HG02763 (cell line): ENCODE results near the gene ALDOA.
"Not testable (repeated sequence)": the region's sequence is repeated elsewhere in the genome, so short reads cannot be mapped to it uniquely, and the experiment has no call there.

Experiments used
- ATAC-seq: cut with Tn5 transposase; IDR thresholded peaks from one replicate; pipeline ENCODE4 v1.9.1; 2021; ENCODE audit warnings: mild to moderate bottlenecking, moderate library complexity; ENCODE audit not compliant: unreplicated experiment

Gene ALDOA

DNA sequence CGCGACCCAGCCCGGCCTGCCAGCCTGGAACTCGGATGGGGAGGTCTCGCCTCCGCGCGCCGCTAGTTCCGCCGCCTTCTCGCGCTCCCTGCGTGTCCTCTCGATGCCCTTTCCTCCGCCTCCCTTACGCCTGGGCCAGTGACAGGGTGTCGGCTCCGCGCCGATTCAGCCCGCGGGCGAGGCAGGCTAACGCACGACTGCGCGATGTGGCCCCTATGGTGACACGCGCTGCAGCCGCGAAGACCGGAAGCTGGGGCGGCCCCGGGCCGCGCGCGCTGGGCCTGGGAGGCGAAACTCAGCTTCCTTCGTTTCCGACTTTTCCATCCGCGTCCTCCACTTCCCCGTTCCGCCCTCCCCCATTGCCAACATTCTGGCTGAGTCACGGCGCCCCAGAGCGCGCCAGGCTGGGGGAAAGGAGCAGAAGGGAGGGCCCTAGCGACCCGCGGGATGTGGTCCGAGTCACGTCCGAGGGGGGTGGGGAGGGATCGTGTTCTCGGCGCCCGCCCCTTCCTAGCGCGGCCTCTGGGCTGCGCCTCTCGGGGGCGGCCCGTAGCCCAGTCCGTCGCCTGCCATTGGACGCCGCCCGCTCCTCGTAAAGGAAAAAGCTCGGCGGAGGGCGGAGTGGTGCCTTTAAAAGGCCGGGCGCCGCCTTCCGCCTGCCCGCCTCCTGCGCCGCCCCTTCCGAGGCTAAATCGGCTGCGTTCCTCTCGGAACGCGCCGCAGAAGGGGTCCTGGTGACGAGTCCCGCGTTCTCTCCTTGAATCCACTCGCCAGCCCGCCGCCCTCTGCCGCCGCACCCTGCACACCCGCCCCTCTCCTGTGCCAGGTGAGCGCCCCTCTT lies at the start of gene ALDOA:
Gene ALDOA, plus strand, starts transcription at position 659 of the 841 bp plus-strand sequence. CDS start 1,138 bp downstream, outside the sequence.
- peak; percentile 76 for ATAC-seq

DNA sequence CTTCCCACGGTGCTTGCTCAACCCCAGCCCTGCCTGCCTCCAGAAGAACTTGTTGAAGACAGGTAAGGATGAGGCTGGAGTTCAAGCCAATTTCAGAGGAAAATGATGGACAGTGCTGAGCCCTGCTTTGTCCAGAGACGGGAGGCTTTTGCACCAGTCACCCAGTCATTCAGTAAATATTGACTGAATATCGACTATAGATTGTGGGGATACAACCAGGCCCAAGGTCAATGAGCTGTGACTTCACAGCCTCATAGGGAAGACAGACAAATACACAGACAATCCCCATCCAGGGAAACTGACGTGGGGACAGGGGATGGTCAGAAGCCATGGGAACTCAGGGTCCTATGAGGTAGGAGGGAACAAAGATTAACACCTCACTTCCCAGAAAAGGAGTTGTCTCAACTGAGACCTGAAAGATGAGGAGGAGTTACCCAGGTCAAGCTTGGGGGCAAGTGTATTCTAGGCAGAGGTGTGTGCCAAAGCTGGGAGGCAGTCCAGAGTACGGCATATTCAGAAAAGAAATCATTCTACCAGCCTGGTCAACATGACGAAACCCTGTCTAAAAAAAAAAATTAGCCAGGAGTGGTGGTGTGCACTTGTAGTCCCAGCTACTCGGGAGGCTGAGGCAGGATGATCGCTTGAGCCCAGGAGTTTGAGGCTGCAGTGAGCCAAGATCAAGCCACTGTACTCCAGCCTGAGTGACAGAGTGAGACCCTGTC lies 48.8 kb upstream of the ALDOA start:
- no peak for ATAC-seq

DNA sequence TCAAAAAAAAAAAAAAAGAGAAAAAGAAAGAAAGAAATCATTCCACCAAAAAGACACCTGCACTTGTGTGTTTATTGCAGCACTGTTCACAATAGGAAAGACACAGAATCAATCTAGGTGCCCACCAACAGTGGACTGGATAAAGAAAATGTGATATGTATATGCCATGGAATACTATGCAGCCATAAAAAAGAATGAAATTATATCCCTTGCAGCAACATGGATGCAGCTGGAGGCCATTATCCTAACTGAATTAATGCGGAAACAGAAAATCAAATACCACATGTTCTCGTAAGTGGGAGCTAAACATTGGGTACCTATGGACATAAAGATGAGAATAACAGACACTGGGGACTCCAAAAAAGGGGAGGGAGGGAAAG lies 48.3 kb upstream of the ALDOA start:
- ATAC-seq, result no peak

DNA sequence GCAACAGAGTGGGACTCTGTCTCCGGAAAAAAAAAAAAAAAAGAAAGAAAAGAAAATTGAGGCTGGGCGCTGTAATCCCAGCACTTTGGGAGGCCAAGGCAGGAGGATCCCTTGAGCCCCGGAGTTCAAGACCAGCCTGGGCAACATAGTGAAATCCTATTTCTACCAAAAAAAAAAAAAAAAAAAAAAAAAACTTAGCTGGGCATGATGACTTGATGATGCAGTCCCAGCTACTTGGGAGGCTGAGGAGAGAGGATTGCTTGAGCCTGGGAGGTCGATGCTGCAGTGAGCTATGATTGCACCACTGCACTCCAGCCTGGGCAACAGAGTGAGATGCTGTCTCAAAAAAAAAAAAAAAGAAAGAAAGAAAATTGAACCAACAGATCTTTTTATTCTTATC lies 47.6 kb upstream of the ALDOA start:
- not testable (repeated sequence) for ATAC-seq

DNA sequence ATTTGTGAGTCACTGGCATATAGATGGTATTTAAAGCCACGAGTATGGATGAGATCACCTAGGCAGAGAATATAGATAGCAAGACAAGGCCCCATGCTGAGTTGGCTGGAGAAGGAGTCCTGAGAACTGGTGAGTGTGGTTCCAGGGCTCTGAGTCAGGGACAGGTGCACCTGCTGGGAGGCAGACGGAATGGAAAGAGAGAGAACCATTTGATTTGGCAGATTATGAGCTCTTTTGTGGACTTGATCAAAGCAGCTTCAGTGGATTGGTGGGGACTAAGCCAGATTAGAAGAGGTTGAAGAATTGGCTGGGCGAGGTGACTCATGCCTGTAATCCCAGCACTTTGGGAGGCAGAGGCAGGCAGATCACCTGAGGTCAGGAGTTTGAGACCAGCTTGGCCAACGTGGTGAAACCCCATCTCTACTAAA lies 46.8 kb upstream of the ALDOA start:
- no peak for ATAC-seq

DNA sequence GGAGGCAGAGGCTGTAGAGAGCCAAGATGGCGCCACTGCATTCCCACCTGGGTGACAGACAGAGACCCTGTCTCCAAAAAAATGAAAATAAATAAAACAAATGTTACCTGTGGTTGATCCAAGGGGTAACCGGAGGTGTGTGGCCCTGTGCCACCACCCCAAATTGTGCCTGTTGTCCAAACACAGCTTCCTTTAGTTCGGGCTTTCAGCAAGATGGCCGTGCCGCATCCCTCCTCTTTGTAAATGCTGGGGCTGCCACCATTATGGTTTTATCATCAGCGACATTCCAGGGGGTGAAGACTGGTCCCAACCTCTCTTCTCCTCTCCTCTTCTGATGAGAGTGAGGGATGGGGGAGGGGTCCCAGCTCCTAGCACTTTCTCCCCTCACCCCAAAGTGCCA lies 42.7 kb upstream of the ALDOA start, which contains the start of gene C16orf92:
Gene C16orf92, plus strand, starts transcription at position 312 of the 400 bp plus-strand sequence. CDS start 143 bp downstream, outside the sequence.
- no peak for ATAC-seq

DNA sequence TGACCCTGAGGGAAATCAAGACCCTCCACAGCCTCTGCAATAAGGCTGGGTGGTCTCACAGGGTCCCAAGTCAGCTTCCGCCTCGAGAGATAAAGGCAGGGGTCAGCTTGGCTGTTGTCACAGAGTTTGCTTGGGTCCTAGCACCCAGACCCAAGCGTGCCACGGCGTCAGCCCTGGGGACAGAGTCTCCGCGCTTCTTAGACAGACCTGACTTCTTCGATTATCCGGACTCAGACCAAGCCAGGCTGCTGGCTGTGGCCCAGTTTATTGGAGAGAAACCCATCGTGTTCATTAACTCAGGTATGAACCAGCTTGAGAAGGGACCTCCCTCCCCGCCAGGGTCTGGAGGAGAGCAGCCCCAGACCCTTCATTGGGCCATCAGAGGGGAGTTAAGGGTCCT lies 42.0 kb upstream of the ALDOA start:
- ATAC-seq, result no peak

DNA sequence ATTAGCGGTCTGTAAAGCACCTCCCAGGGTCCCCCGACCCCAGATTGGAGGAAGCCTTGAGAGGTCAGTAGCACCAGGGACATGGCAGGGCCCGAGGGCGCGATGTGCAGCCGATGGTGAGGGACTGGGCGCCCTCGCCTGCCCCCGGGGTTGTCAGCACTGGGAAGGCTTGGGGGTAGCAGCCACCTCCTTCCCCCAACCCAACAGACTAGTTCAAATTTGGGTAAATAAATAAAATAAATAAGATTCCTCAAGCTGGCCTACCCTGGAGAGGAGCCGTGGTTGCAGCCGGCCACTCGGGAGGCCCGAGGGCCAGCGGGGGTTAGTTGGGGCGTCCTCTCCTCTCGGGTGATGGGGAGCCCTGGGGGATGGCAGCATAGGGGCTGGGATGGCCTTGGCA lies 41.1 kb upstream of the ALDOA start:
- ATAC-seq, result no peak

DNA sequence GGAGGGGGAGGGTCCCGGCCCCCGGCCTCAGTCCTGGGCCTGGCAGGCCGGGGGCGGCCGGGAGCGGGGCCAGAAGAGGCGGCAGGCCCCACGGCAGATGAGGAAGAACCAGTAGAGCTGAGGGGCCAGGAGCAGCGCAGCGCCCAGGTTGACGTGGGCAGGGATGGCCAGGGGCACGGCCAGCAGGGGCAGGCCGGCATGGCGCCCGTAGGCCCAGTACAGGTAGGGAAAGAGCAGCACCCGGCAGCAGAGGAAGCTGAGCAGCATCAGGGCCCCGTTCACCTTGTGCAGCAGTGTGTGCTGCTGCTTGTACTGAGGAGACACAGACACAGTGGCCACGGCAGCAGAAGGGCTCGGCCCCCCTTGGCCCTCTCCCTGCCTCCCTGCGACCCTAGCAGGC lies 40.4 kb upstream of the ALDOA start:
- ATAC-seq, result no peak

DNA sequence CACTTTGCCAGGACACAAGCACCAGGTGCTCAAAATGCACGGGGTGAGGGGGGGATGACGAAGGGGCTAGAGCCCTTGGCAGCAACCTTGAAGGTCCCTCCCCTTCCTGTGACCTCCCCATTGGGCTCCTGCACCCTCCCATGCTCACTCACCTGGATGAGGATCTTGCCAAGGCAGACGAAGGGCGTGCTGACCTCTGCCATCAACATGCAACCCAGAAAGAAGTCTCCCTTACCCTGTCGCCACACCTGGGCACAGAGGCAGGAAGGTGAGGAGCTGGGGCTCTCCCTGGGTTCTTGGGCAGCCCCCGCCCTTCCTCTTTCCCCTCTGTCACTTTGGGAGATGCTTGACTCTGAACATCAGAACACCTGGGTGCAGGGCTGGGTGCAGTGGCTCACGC lies 40.0 kb upstream of the ALDOA start:
- ATAC-seq, result no peak

DNA sequence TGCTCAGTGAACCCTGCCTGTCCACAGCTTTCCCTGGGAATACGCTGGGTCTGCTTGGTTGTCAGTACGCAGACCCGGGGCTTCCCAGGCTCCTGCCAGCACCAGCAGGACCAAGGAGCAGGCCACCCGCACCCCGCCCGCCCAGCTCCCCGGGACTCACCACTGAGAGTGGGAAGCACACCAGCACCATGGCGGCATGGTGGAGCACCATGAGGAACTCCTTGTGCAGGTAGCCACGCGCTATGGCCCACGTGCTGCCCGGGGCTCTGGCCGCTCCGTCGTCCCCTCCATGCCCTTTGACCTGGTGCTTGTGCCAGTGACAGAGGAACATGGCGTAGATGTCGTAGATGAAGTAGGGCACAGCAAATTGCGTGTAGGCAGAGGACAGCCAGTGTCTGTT lies 39.1 kb upstream of the ALDOA start:
- ATAC-seq, result no peak

DNA sequence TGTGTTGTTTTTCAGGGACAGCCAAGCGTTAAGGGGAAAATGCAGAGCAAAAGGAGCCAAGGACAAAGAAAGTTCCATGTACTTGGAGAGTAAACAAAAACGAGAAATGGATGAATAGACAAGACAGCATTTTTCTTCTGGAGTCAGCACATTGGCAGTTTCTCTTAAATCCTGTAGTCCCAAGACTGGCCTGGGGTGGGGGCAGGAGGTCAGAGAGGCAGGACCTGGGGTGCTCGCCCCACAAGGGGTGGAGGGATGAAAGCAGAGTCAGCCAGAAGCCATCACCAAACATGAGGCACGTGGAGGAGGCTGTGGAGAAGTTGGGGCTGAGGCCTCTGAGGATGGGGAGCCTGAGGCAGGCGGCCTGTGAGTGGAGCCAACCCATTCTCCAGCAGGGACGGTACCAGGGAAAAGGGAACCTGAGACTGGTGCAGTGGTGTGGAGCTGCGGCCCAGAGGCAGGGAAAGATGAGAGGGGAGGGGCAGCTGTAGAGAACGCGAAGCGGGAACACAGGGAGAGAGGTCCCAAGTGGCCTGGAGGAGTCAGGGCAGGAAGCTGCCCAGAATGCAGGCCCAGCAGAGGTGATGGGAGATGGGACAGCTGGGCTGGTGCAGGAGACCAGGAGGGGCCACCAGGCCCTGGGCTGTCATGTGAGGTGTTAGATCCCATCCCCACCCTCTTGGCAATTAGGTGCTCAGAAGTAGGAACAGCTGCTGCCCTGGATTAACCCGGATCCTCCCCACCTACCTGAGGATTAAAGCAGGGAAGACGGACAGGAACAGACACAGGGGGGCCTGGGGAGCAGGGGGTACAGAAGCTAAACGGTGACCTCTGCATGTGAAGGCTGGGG lies 37.7 kb upstream of the ALDOA start:
- ATAC-seq, result no peak

DNA sequence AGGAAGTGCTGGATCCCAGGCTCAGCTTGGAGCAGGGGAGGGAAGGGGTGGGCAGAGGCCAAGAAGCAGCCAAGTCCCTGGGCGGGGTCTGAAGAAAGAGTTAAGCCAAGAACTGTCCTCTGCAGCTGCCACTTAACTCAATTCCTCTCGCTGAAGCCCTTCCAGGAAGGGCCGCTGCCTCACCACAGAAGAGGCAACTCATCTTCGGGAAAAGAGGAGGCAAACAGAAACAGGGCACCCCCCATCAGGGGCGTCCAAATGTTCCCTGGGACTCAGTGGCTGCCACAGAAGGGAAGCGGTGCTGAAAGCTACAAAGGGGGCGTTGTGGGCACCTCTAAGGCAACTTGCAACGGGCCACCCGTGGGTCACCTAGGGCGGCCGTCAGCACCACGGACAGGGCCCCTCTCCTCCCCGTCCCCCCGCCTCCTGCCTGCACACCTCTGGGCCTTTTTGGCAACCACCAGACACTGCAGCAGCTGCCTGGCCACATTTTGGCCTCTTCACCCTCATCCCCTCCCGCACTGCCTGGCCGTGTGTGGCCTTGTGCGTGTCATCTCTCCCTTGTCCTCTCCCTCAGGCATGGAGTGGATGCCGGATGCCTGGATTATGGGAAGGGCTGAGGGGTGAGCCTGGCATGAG lies 37.0 kb upstream of the ALDOA start:
- no peak for ATAC-seq

DNA sequence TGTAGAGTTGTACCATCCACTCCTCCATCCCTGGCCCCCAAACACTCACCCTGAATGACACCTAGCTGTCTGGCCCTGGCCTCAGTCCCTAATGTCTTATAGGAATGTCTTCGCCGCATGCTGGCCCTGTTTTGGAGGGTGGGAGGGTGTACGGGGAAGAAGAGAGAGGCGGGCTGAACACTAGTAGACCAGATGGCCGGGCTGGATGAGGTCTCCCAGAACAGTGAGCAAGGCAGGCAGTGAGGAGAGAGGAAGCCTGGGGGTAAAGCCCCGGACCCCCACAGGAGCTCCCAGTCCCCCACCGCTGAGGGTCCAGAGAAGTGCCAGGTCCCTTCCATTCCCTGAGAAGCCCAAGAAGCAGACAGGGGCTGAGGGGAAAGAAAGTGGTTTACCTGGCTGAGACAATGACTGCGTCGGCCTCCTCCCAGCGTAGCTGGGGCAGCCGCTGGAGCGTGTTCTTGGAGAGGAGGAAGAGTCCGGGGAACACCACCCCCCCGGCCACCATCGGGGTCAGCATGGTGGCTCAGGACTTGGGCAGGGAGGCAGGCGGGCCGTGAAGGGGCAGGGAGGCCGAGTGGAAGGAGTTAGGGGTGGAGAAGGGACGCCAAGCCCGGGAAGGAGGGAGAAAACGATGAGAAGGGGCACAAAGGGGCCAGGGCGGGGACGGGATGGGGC lies 35.4 kb upstream of the ALDOA start:
- no peak for ATAC-seq

DNA sequence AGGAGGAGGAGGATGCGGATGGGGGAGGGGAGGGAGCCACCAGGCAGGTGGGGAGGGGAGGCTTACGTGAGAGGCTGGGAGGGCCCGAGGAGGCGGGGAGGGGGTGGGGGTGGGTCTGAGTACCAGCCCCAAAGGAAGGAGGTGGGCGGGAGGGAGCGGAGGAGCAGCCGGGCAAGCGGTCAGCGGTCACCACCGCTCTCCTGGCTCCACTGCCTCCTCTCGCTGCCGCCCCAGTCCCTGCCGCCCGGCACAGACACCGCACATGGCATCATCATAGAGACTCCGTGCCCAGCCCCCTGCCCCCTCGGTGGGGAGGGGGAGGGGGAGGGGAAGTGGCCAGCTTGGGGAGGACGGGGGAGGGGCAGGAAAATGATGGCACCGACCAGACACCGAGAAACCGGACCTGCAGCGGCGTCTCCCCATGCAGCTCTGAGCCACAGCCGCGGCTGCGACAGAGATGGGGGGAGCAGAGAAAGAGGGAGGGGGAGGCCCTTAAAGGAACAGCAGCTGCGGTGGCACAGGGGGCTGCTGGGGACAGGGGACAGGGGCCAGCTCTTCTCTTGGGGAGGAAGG lies 34.6 kb upstream of the ALDOA start, which contains the start of gene TLCD3B:
Gene TLCD3B, minus strand, starts transcription at position 431 of the 573 bp plus-strand sequence. CDS start 744 bp downstream, outside the sequence.
- ATAC-seq, result no peak

DNA sequence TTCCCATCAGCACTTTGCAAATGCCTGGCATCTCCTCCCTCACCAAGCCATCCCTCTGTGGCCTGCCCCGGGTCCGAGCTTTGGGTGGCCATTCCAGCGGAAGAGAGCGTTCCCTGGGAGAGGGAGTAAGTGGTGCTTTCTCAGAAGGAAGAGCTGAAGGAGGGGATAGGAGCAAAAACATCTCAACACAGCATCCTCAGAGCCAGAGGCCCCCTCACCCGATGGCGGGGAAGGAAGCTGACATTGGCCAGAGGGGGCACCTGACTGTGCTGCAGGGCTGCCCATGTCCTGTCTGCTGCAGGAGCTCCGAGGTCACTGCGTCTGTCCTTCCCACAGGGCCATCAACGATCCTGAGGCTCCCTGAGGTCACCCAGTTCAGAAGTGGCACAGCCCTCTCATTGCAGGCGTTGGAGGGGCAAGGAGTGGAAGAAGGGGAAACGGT lies 34.1 kb upstream of the ALDOA start:
- no peak for ATAC-seq

DNA sequence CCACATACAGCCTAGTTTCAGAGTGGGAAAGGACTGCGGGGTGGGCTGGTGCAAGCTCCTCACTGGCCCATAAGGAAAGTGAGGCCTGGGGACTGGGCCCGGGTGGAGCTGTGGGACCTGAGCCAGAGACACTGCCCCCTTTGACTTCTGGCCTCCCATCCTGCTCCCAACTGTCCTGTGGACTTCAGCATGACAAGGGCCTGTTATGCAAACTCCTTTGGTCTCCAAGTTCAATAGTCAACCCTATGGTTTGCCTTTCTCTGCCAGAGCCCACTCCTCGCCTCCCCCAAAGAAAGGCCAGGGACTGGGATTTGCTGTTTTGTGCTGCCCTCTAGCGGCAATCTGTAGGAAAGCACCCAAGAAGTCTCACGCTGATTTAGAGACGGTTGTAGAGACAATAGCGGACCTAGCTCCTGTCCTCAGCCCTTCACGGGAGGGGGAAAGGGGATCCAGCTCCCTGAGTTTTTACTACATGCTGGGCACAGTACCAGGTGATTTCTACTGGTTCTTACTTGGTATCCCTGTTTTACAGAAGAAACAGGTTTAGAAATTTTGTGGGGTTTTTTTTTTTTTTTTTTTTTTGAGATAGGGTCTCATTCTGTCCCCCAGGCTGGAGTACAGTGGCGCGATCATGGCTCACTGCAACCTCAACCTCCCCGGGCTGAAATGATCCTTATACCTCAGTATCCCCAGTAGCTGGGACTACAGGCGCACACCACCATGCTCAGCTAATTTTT lies 33.3 kb upstream of the ALDOA start:
- no peak for ATAC-seq

DNA sequence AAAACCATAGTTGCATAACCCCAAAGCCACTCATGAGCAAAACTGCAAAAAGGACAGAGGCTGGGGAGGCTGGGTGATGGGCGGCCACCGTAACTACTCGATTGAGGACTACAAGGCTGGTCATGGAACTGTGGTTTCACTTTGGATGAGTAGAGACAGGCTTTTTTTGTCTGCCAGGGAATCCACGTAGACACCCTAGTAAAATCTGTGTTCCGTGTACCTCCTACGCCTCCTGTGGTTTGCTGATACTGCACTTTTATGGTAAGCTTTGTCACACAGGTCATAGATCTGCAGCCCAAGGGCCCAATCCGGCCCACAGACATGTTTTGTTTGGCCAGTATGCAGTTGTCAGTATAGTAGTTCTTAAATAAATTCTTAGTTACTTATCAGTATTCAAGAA lies 32.3 kb upstream of the ALDOA start:
- ATAC-seq, result no peak

DNA sequence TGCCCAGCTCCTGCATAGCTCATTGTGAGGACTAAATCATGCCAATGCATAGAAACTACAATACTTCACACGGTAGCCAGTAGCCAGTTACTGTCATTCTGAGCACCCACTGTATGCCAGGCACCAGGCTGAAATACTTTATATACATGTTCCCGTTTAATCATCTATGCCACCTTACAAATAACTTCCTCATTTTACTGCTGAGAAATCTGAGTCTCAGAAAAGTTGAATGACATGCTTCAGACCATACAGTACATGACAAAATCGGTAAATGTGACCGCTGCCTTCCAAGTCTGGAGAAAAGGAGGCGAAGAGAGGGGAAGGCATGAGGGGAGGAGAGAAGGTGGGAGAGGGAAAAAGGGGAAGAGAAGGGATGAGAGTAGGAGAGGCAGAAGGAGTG lies 25.3 kb upstream of the ALDOA start:
- no peak for ATAC-seq
